Cortex of kidney (tissue), 1 donor: ENCODE measurements around the gene ACTMAP.
"Not testable (repeated sequence)": the region's sequence is repeated elsewhere in the genome, so short reads cannot be mapped to it uniquely, and the experiment has no call there.

ENCODE experiments used
- DNase-seq: peaks from one replicate; lab custom pipeline; 2025; lab: John Stamatoyannopoulos, UW

The ACTMAP gene

DNA sequence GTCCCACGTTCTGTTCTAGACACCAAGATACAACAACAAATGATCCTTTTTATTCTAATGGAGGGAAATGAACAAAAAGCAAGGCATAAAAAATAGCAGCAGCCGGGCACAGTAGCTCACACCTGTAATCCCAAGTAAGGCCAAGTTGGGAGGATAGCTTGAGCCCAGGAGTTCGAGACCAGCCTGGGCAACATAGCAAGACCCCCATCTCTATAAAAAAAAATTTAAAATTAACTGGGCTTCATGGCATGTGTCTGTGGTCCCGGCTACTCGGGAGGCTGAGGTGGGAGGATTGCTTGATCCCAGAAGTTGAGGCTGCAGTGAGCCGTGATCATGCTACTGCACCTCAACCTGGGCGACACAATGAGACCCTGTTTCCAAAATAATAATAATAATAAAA is 26.1 kb upstream of the ACTMAP start:
- no peak for DNase-seq

GRCh38 chr19:40775632-40776022 is 25.4 kb upstream of the ACTMAP start:
- no peak for DNase-seq

DNA sequence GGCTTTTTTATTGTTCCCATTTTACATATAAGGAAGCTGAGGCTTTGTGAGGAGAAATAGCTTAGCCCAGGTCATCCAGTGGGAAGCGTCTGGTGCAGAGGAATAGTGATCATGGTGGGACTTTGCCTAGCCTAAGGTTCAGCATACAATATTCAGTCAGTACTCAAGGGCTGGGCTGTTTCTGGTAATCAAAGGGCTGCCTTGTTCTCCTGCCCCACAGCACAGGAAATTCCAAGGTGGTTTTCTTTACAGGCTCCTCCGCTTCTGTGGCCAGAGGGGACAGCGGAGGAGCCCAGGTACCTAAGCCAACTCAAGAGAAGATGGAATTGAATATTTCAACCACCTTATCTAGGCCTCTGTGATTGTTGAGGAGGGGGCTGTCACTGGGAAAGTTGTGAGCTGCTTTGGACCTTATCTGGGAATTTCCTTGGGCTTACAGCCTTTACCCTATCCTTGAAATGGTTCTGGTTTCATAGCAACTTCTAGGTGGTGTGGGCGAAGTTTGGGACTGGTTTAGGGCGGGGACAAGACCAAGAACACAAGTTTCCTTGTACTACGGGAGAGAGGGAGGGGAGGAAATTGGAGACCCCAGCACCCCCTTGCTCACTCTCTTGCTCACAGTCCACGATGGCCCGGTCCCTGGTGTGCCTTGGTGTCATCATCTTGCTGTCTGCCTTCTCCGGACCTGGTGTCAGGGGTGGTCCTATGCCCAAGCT is 24.8 kb upstream of the ACTMAP start, which contains the start of gene MIA:
TSS of gene MIA (plus strand) at position 606 of the 716 bp plus-strand sequence. CDS start at position 628, 22 bp downstream.
- no peak for DNase-seq

DNA sequence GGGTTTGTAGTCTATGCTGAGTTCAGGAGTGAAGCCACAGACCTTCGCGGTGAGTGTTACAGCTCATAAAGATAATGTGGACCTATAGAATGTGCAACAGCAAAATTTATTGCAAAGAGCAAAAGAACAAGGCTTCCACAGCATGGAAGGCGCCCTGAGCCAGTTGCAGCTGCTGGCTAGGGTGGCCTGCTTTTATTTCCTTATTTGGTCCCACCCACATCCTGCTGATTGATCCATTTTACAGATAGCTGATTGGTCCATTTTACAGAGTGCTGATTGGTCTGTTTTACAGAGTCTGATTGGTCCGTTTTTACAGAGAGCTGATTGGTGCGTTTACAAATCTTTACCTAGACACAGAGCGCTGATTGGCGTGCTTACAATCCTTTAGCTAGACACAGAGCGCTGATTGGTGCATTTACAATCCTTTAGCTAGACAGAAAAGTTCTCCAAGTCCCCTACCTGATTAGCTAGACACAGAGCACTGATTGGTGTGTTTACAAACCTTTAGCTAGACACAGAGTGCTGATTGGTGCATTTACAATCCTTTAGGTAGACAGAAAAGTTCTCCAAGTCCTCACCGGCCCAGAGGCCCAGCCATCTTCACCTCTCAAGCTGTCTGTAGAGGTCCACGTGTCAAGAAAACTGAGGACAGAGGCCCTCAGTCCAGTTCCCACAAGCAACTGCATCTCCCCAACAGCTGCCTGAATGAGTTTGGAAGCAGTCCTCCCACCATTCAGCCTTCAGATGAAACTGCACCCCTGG is 21.0 kb upstream of the ACTMAP start:
- DNase-seq = not testable (repeated sequence)

GRCh38 chr19:40768869-40769268 is 18.6 kb upstream of the ACTMAP start:
- no peak for DNase-seq

- not testable (repeated sequence) for DNase-seq
Observed at GRCh38 chr19:40766385-40766784, 16.1 kb upstream of the ACTMAP start.

DNA sequence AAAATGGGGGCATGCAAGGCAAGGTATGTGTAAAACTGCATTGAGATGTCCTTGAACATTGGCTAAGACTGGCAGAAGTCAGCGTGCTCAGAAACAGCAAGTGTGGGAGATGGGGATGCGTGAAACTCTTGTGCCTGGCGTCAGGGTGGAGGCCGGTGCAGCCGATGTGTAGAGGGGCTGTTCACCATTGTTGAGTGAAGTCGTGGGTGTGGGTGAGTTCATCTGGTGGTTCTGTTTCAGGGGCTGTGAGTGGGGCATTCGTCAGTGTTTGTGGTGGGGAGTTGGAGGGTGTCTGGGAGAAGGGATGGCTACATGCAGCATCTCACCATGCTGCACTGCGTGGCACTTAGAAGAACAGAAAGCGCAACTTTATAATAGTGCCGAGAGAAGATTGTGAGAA is 13.7 kb upstream of the ACTMAP start:
- DNase-seq = no peak

DNA sequence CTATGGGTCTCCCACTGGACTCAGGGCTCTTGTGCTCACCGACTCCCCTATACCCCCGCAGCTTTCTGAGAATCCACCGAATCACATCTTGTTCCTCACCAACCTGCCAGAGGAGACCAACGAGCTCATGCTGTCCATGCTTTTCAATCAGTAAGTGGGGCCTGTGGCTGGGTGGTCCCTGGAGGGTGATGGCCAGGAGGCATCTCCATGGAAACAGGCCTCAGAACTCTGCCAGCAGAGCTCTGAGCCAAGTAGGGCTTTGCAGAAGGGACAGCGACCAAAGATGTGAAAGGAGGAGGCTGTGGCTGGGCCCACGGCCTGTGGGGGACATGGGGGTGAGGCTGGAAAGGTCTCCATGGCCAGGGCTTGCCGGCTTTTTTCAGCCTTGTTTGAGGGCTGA is 13.2 kb upstream of the ACTMAP start:
- DNase-seq = no peak

DNA sequence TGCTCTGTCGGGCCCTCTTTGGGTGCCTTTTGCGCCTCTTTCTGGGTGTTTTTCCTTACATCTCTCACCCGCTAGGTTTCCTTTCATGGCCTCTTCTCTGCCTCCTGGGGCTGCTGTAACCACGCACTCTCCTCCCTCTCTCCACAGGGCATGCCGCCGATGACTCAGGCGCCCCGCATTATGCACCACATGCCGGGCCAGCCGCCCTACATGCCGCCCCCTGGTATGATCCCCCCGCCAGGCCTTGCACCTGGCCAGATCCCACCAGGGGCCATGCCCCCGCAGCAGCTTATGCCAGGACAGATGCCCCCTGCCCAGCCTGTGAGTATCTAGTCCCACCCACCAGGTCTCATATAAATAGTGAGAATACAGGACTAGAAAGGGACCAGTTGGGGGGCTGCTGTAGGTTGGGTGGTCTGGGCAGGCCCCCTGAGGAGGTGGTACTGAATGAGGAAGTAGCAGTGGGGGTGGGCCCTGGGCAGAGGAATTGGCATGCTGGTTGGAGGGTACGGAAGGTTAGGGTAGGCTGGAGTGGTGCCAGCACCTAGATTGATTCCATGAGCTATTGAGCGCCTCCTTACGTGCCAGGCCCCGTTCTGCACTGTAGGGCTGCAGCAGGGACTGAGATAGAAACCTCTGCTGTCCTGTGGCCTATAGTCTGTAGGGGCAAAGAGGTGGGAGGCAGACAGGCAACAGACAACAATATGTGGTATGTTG is 12.6 kb upstream of the ACTMAP start:
- DNase-seq = no peak

GRCh38 chr19:40759352-40759751 is 9.1 kb upstream of the ACTMAP start:
- DNase-seq = no peak

- DNase-seq = no peak
Observed at GRCh38 chr19:40758491-40758890, 8.2 kb upstream of the ACTMAP start.

- DNase-seq = no peak
Observed at GRCh38 chr19:40756502-40757110, 6.3 kb upstream of the ACTMAP start.

DNA sequence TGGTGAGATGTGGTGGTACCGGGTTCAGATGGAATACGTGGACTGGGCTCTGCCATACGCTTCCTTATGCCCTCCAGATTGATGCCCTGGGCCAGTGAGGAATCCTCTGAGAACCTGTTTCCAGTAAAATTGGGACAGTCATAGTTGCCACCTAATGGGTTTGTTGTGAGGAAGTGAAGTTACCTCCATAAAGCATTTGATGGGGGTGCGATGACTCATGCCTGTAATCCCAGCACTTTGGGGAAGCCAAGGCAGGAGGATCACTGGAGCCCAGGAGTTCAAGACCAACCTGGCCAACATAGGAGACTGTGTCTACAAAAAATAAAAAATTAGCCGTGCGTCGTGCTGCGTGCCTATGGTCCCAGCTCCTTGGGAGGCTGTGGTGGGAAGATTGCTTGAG is 5.5 kb upstream of the ACTMAP start:
- DNase-seq = no peak

- DNase-seq = no peak
Observed at GRCh38 chr19:40755248-40755624, 5.0 kb upstream of the ACTMAP start.

DNA sequence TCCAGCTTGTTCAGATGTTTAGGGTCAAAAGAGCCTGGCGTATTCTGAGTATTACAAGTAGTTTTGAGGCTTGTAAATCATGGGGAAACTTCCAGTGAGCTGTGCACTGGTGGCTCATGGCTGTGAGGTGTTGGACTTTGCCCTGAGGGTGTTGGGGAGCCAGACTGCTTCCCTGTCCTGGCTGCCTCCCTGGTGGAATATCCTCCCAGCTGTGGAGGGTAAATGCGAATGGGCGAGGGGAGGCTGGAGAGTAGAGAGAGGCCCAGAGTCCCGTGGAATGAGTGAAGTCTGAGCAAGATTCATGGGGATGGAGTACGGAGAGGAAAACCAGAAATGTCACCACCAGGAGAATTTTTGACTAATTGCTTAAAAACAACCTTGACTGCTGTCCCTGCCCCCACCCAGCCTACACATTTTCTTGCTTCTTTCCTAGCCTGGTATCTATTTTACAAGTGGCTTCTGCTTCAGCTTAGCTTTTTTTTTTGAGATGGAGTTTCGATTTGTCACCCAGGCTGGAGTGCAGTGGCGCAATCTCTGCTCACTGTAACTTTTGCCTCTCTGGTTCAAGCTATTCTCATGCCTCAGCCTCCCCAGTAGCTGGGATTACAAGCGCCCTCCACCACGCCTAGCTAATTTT is 4.5 kb upstream of the ACTMAP start:
- DNase-seq = no peak

DNA sequence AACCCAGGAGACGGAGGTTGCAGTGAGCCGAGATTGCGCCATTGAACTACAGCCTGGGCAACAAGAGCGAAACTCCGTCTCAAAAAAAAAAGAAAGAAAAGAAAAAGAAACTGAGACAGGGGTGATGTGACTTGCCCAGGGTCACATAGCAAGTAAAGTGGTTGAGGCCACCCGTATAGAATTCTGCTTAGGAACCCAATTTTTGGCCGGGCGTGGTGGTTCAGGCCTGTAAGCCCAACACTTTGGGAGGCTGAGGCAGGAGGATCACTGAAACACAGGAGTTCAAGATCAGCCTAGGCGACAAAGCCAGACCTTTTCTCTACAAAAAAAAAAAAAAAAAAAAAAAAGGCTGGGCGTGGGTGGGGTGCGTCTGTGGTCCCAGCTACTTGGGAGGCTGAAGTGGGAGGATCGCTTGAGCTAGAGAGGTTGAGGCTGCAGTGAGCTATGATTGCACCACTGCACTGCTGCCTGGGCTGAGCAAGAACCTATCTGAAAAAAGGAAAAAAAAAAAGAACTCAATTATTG is 2.0 kb upstream of the ACTMAP start:
- no peak for DNase-seq

GRCh38 chr19:40750874-40751537 is 729 bp upstream of the ACTMAP start, which contains the start of gene SNRPA:
Gene SNRPA, plus strand, starts transcription at chr19:40751203. Its CDS starts 206 bp downstream, at chr19:40751409.
- no peak for DNase-seq

- no peak for DNase-seq
Observed at GRCh38 chr19:40747536-40747935, 2.7 kb downstream of the ACTMAP start.

GRCh38 chr19:40745402-40745780 is 4.9 kb downstream of the ACTMAP start:
- DNase-seq = no peak

DNA sequence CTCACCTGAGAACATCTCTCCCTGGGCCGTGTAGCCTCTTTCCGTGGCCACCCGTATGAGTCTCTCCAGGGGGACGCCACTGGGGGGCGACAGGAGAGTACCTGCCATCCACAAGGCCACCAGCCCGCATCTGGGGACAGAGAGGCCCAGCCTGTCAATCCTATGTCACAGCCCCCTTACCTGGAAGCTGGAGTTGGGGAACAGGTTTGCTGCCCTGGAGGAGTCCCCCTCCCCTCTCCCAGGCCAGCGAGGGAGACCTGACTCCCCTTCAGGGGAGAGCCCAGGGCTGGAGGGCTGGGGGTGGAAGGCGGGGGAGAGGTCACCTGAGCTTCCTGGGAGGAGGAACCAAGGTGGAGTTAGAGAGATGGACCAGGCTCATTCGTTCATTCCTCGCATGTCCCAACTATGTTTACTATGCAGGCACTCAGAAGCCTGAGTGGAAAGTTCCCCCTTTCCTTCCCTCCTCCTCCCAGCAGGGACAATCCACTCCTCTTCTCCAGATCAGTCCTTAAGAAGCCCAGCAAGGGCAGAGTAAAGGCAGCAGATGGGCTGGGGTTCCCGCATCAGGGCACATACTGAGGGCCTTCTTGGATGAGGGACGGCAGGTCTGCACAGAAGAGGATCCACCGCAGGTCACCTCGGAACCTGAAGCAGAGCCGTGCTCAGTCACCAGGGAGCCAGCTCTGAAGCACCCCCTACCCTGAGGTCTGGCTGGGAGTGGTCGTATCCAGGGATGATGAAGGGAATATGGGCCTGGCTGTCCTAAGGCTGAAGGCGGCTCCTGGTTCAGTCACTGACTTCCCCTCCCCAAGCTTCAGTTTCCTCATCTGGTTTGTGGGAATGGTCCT is 5.5 kb downstream of the ACTMAP start:
- DNase-seq = no peak
